ENCODE measurements around the gene BCL11B.

- TF ChIP-seq CTCF (conservative IDR thresholded peaks at IDR 0.05; ENCODE audit: low read length) = no peak
- TF ChIP-seq EZH2phosphoT487 (IDR thresholded peaks at IDR 0.05; ENCODE audit: borderline replicate concordance, low read depth, low read length) = no peak
Observed at GRCh38 chr14:99119554-99120525, 152.2 kb downstream of the BCL11B start.

Measured in OCI-LY7 (cell line).